ACHN (cell line): Measurements from ENCODE around the gene OLR1.
"Not testable (repeated sequence)": the region's sequence is repeated elsewhere in the genome, so short reads cannot be mapped to it uniquely, and the experiment has no call there.

Experiments used
- DNase-seq: peaks from one replicate; pipeline ENCODE4 v3.0.0-alpha.2; 2015
- in situ Hi-C: cut with HindIII; loops from 2 replicates; pipeline ENCODE4 v1.10.0; 2017; ENCODE audit warnings: low sequenced_read_pairs, low pct_ligation_motif_present, low pct_unique_long_range_greater_than_20kb

OLR1 gene

GRCh38 chr12:10171973-10172728, at the start of gene OLR1:
Gene OLR1 (minus strand): TSS chr12:10172132. CDS start chr12:10172077, 55 bp downstream.
- DNase-seq, result no peak
- in situ Hi-C loops, result no loop called here

DNA sequence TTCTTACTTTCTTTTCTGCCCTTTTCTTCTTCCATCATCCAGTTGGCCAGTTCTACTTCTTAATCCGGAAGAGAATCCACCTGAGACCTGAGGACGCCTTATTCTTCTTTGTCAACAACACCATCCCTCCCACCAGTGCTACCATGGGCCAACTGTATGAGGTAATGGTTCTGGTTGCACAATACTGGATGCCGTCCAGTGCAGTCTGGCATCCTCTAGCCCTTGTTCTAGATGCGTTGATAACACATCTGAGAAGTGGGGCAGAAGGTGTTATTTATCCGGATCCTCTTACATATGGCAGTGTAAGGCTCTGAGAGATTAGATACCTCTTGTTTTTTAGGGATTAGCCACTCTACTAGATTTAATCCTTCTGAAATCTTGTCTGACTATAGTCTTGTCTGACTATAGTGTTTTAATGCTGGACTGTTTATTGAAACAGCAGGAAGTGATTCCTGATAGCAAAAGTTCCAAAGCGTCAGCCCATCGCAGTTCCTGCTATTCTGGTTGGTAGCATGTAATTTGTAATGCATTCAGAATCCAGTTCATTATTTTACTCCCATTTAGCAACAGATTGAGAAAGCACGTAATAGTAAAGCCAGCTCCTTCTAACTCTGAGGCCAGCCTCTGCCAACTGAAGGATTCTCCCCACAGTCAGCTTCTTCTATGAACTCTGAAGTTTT, 48.6 kb upstream of the OLR1 start:
- DNase-seq, result no peak
- in situ Hi-C loops, result no loop called here

- in situ Hi-C loops, result no loop called here
- no peak for DNase-seq
Measured at GRCh38 chr12:10218021-10218420, 46.1 kb upstream of the OLR1 start.

GRCh38 chr12:10215946-10216345, 44.0 kb upstream of the OLR1 start:
- DNase-seq, in situ Hi-C loops: not testable (repeated sequence)

- DNase-seq, result no peak
- in situ Hi-C loops, result no loop called here
Measured at GRCh38 chr12:10215436-10215835, 43.5 kb upstream of the OLR1 start.

GRCh38 chr12:10214895-10215267, 42.9 kb upstream of the OLR1 start:
- peak; percentile 90 for DNase-seq
- in situ Hi-C loops, result no loop called here

- peak; percentile 97 for DNase-seq
- in situ Hi-C loops, result no loop called here
Measured at GRCh38 chr12:10214136-10214894, 42.4 kb upstream of the OLR1 start.

DNA sequence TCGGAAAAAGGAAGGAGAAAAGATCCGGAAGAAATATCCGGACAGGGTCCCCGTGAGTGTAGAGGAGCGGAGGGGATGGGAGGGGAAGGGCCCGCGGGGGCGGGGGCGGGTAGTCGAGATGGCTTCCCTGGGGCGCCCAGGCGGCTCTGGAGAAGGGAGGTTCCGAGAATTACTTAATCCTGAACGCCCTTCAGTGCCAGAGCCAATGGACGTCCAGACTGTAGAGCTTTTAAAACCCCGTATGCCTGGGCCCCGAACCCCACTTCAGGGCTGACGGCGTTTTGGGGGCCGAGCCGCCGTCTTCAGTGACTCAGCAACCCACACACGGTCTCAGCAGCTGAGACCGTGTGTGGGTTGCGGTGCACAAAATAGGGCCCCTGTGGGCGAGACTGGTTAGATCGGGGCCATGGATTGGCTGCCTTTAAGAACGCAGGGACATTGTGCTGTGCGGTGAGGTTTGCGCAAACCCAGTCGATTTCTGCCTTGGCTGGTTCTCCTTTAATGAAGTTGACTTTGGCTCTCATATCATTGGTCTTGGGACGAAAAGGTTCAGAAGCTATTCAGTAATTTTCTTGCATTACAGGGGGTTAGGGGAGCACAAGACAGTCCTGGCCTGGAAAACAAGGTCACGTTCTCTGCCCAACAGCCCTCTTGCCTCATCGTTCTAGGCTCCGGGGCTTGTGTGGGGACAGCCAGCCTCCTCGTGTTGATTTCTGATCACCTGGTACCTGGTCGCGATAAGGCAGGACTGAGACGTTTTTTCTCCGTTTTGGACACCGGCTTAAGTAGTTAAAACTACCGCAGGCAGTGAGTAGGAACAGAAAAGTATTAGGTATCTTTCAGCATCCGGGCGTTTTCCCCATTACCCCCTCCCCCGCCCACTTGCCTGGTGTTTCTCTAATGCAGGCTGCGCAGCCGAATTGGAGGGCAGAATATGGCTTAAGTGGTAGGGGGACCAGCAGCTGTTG, 41.5 kb upstream of the OLR1 start:
- in situ Hi-C loops, result no loop called here
- DNase-seq, result peak; percentile 86

DNA sequence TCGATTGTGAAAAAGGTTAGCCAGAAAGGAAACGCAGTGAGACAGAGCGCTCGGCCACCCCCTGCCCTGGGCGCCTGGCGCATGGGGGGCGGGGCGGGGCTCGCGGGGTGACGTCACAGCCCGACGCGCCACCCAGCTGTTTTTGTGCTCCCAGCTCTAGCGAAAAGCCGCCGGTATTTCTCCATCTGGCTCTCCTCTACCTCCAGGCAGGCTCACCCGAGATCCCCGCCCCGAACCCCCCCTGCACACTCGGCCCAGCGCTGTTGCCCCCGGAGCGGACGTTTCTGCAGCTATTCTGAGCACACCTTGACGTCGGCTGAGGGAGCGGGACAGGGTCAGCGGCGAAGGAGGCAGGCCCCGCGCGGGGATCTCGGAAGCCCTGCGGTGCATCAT, 40.8 kb upstream of the OLR1 start, which contains the start of gene GABARAPL1:
TSS of gene GABARAPL1 (plus strand) at position 139 of the 393 bp plus-strand sequence. CDS start at position 392, 253 bp downstream.
- in situ Hi-C loops, result no loop called here
- peak; percentile 84 for DNase-seq

DNA sequence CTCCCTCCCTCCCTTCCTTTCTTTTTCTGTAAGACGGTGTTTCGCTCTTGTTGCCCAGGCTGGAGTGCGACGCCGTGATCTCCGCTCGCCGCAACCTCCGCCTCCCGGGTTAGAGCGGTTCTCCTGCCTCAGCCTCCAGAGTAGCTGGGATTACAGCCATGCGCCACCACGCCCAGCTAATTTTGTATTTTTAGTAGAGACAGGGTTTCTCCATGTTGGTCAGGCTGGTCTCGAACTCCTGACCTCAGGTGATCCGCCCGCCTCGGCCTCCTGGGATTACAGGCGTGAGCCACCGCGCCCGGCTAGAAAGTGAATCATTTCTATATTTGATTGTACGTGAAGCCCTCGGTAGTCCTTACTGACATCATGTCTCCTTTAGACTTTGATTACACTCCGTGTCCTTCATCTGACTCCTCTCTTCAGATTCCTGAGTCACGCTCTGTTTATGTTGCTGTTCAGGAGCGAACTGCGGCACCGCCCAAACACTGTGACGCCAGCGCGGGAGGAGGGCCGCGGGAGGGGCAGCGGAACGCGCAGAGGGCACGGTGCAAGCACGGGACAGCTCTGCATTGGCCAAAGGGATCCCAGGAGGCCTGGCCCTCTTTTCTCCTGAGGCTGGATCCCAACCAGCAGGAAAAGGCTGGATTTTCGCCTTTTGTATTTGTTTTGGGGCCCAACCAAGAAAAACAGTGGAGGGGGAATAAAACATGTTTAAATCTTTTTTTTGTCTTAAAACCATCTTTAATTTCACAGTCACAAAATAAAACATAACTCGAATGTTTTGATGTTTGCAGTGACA, 40.2 kb upstream of the OLR1 start:
- in situ Hi-C loops, result no loop called here
- DNase-seq, result peak; percentile 100

DNA sequence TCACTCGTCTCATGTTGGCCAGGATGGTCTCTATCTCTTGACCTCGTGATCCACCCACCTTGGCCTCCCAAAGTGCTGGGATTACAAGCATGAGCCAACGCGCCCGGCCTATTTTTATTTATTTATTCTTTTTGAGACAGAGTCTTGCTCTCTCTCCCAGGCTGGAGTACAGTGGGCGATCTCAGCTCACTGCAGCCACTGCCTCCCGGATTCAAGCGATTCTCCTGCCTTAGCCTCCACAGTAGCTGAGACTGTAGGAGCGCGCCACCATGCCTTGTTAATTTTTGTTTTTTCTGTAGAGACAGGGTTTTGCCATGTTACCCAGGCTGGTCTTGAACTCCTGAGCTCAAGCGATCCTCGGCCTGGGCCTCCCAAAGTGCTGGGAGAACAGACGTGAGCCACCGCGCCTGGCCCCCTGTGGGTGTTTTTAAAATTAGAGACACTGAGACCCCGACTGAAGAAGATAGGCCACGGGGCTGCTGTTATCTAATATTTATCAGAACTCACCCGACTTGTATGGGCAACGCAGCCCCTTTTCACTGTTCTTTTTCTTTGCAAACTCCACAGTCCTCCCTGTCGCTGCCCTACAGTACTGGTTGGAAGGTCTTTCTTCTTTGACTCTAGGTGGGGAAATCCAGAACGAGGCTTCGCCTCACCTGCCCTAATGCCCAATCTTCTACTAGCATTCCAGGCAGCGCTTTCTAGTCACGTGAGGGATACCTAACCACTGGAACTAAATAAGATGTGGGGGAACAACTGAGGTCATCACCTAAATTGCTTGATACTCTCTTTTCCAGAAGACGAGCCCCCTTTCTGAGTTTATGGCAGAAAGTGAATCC, 39.4 kb upstream of the OLR1 start:
- DNase-seq, result no peak
- in situ Hi-C loops, result no loop called here

DNA sequence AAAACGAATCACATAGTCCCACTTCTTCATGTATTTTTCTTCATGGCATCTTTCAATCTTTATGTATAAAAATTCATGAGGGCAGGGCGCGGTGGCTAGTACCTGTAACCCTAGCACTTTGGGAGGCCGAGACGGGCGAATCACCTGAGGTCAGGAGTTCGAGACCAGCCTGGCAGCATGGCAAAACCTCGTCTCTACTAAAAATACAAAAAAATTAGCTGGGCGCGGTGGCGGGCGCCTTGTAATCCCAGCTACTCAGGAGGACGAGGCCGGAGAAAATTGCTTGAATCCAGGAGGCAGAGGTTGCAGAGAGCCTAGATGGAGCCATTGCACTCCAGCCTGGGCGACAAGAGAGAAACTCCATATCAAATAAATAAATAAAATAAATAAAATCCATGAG, 38.3 kb upstream of the OLR1 start:
- no peak for DNase-seq
- in situ Hi-C loops, result no loop called here

DNA sequence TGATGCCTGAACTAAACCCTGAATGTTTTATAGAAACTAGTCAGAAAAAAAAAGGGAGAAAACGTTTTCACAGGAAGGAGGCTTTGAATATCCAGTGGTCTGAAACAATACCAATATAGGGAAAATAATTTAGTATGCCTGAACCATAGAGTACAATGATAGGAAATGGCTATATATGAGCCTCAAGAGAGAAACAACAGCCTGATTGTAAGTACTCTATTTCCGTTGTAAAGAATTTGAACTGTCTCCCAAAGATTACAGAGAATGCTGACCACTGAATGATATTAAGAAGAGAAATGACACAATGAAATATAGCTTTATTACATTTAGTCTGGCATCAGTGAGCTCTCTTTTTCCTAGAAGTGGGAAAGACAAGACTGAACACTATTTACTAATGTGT, 35.2 kb upstream of the OLR1 start:
- in situ Hi-C loops, result no loop called here
- DNase-seq, result no peak

- in situ Hi-C loops, result no loop called here
- DNase-seq, result no peak
Measured at GRCh38 chr12:10205220-10205807, 33.4 kb upstream of the OLR1 start.

GRCh38 chr12:10204495-10204894, 32.6 kb upstream of the OLR1 start:
- in situ Hi-C loops, DNase-seq: not testable (repeated sequence)

GRCh38 chr12:10197879-10198278, 25.9 kb upstream of the OLR1 start:
- DNase-seq, result no peak
- in situ Hi-C loops, result no loop called here
